Upper lobe of left lung (tissue), 6 donors: ENCODE results near the gene ARHGEF7. TPM values are rescaled to one million over a fixed set of nuclear protein-coding genes. Genes with fewer than 3 reads are reported as not detected.
"Not testable (repeated sequence)": the region's sequence is repeated elsewhere in the genome, so short reads cannot be mapped to it uniquely, and the experiment has no call there.

ENCODE experiments used
- ATAC-seq, 2 donors: fragments of 200-7000 bp; cut with Tn5 transposase; one replicate each; pipeline ENCODE4 v1.9.1; 2022; ENCODE audit warnings: mild to moderate bottlenecking in 2 of 2, moderate library complexity in 2 of 2; ENCODE audit not compliant: low FRiP score in 2 of 2
- DNase-seq, 2 donors: peaks; one replicate each; pipeline ENCODE4 v3.0.0-alpha.2; 2019 to 2020
- H3K27ac ChIP-seq, 4 donors: fragments of 200-600 bp; sonication (generic); one replicate each; pipeline ENCODE4 v1.5.1; 2016 to 2019
- H3K27me3 ChIP-seq, 4 donors: fragments of 200-600 bp; sonication (generic); one replicate each; pipeline ENCODE4 v1.5.1; 2017 to 2019
- H3K36me3 ChIP-seq, 4 donors: fragments of 200-600 bp; sonication (generic); one replicate each; pipeline ENCODE4 v1.5.1; 2016 to 2019
- H3K4me1 ChIP-seq, 4 donors: fragments of 200-600 bp; sonication (generic); one replicate each; pipeline ENCODE4 v1.5.1; 2018 to 2019
- H3K4me3 ChIP-seq, 4 donors: fragments of 200-600 bp; sonication (generic); one replicate each; pipeline ENCODE4 v1.5.1; 2017 to 2019; ENCODE audit warnings: mild to moderate bottlenecking in 2 of 4, moderate library complexity in 1 of 4
- H3K9me3 ChIP-seq, 4 donors: fragments of 200-600 bp; sonication (generic); one replicate each; pipeline ENCODE4 v1.5.1; 2018 to 2019
- EP300 ChIP-seq, 4 donors: sonication (generic); formaldehyde crosslinking; IDR thresholded peaks; one replicate each; pipeline ENCODE4 v1.5.1; 2017; ENCODE audit warnings: antibody characterized with exemption in 4 of 4, control low read depth in 2 of 4
- POLR2A ChIP-seq, 4 donors: fragments of 450-650 bp; IDR thresholded peaks; one replicate each; pipeline ENCODE4 v1.5.1; 2016 to 2017; ENCODE audit warnings: antibody characterized with exemption in 4 of 4, mild to moderate bottlenecking in 2 of 4
- POLR2AphosphoS5 ChIP-seq, 2 donors: sonication (generic); formaldehyde crosslinking; IDR thresholded peaks; one replicate each; pipeline ENCODE4 v1.5.1; 2017; ENCODE audit warnings: antibody characterized with exemption in 2 of 2
- WGBS, 2 donors: methylation state at CpG; one replicate each; pipeline ENCODE4 v1.1.5; 2017 to 2018; 5-methylcytosine and 5-hydroxymethylcytosine counted together
- total RNA-seq, 6 donors: library from RNA; depleted of rRNA in 4 of 6; stranded (reverse); fragments of >200 nt in 4 of 6; gene quantifications; one replicate each; pipeline versions ENCODE4 v1.1.0 to v1.2.1, GENCODE V29; 2016 to 2021
- TF ChIP-seq, protein P1 (sequence below), 6 experiments: fragments of 450-650 bp in 4 of 6; fragments of 200-600 bp in 2 of 6; sonication (generic) in 2 of 6; IDR thresholded peaks; one replicate each; pipeline ENCODE4 v1.5.1; 2016 to 2019; ENCODE audit warnings: antibody characterized with exemption in 6 of 6
- donor health status: DM: no; HTN: no; CAD: no; lungs with moderate emphysema.
- donor health status: DM: no; HTN: yes; CAD: no; lungs with severe emphysema.

Gene ARHGEF7
- total RNA-seq, 6 donors from 2014 or later = 50.3 to 130 (median 67.4) TPM

- Histone ChIP-seq H3K27me3 (no peaks in the 10 kb centered on the region), H3K4me1 (no peaks in the 10 kb centered on the region), H3K36me3 (peaks cover 0 to 53% (median 23%) of the 10 kb centered on the region in 4 donors), H3K4me3 (no peak overlapping the region), H3K9me3 (no peaks in the 10 kb centered on the region), H3K27ac (no peak overlapping the region)
- WGBS, 2 donors = 76 to 78% methylated on average over 1 of the region's 1 CpG
- DNase-seq (no peak), ATAC-seq (no peak)
- no peak for TF ChIP-seq EP300 (IDR thresholded peaks at IDR 0.05)
- TF ChIP-seq, protein P1, sequence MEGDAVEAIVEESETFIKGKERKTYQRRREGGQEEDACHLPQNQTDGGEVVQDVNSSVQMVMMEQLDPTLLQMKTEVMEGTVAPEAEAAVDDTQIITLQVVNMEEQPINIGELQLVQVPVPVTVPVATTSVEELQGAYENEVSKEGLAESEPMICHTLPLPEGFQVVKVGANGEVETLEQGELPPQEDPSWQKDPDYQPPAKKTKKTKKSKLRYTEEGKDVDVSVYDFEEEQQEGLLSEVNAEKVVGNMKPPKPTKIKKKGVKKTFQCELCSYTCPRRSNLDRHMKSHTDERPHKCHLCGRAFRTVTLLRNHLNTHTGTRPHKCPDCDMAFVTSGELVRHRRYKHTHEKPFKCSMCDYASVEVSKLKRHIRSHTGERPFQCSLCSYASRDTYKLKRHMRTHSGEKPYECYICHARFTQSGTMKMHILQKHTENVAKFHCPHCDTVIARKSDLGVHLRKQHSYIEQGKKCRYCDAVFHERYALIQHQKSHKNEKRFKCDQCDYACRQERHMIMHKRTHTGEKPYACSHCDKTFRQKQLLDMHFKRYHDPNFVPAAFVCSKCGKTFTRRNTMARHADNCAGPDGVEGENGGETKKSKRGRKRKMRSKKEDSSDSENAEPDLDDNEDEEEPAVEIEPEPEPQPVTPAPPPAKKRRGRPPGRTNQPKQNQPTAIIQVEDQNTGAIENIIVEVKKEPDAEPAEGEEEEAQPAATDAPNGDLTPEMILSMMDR (IDR thresholded peaks at IDR 0.05) = no peak
- no peak for TF ChIP-seq POLR2AphosphoS5 (IDR thresholded peaks at IDR 0.05)
- TF ChIP-seq POLR2A (IDR thresholded peaks at IDR 0.05) = no peak
Observed at GRCh38 chr13:111256946-111257345, 141.8 kb downstream of the ARHGEF7 start.

DNA sequence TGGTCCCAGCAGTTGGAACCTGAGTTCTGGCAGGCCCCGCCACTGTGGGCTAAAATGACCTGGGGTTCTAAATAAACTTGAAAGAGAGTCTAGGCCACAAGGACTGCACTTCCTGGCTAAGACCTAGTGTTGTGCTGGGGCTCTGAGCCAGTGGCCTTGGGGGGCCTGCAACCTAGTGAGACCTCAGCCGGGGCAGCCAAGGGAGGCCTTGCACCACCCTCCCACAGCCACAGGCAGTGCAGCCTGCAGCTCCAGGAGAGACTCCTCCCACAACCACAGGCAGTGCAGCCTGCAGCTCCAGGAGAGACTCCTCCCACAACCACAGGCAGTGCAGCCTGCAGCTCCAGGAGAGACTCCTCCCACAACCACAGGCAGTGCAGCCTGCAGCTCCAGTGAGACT, 142.8 kb downstream of the ARHGEF7 start:
- WGBS, 2 donors = 100% methylated on average over 1 of the region's 2 CpGs
- H3K27ac ChIP-seq, H3K27me3 ChIP-seq, H3K4me1 ChIP-seq, H3K4me3 ChIP-seq, H3K9me3 ChIP-seq, ATAC-seq: not testable (repeated sequence)
- DNase-seq = peak in 1 of 2 donors; percentile 21
- peaks cover 0 to 49% (median 23%) of the 10 kb centered on the region in 4 donors for H3K36me3 ChIP-seq

GRCh38 chr13:111258637-111259036, 143.5 kb downstream of the ARHGEF7 start:
- H3K9me3 ChIP-seq = no peaks in the 10 kb centered on the region
- H3K4me3 ChIP-seq = no peak overlapping the region
- H3K27ac ChIP-seq = no peak overlapping the region
- no peak for TF ChIP-seq POLR2AphosphoS5 (IDR thresholded peaks at IDR 0.05)
- no peak for TF ChIP-seq EP300 (IDR thresholded peaks at IDR 0.05)
- no peak for TF ChIP-seq POLR2A (IDR thresholded peaks at IDR 0.05)
- TF ChIP-seq, protein P1 (IDR thresholded peaks at IDR 0.05) = no peak
- 86 to 98% methylated on average over 1 to 3 of the region's 3 CpGs for WGBS, 2 donors
- H3K27me3 ChIP-seq = no peaks in the 10 kb centered on the region
- DNase-seq = no peak
- no peak for ATAC-seq
- H3K36me3 ChIP-seq = peaks cover 0 to 44% (median 23%) of the 10 kb centered on the region in 4 donors
- no peaks in the 10 kb centered on the region for H3K4me1 ChIP-seq

DNA sequence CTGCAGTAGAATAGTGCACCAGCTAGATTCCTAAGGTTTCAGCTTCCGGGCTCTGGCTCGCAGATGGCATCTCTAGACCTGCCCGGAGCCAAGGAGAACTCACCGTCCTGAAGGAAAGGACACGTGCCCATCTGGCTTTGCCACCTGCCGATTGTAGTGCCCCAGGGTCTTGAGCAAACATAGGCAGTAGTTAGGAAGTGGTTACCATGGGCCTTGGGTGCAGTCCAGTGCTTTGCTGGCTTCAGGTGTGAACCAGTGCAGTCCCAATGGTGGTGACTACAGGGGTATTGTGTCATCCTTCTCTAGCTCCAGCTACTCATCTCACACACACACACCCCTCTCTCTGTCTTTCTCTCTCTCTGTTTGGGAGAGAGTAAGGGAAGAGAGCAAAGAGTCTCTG, 143.9 kb downstream of the ARHGEF7 start:
- no peak overlapping the region for H3K4me3 ChIP-seq
- ATAC-seq = no peak

DNA sequence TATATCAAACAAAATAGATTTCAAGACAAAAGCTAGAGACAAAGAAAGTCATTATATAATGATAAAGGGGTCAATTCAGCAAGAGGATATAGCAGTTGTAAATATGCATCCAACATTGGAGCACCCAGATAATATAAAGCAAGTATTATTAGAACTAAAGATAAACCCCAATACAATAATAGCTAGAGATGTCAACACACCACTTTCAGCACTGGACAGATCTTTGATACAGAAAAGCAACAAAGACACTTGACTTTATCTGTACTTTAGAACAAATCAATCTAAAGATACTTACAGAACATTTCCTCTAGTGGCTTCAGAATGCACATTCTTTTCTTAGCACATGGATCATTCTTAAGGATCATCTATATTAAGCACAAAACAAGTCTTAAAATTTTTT, 146.2 kb downstream of the ARHGEF7 start:
- Histone ChIP-seq H3K36me3 (peaks cover 0 to 36% (median 24%) of the 10 kb centered on the region in 4 donors), H3K4me1 (no peaks in the 10 kb centered on the region), H3K27ac (no peak overlapping the region), H3K9me3 (no peaks in the 10 kb centered on the region), H3K27me3 (no peaks in the 10 kb centered on the region), H3K4me3 (no peak overlapping the region)
- no peak for DNase-seq
- ATAC-seq = no peak
- TF ChIP-seq EP300 (IDR thresholded peaks at IDR 0.05) = no peak
- TF ChIP-seq, protein P1 (IDR thresholded peaks at IDR 0.05) = no peak
- no peak for TF ChIP-seq POLR2AphosphoS5 (IDR thresholded peaks at IDR 0.05)
- TF ChIP-seq POLR2A (IDR thresholded peaks at IDR 0.05) = no peak

More for the DNA sequence above, 143.9 kb downstream of the ARHGEF7 start:
- Histone ChIP-seq H3K36me3 (peaks cover 0 to 40% (median 23%) of the 10 kb centered on the region in 4 donors), H3K4me1 (no peaks in the 10 kb centered on the region), H3K27ac (no peak overlapping the region), H3K27me3 (no peaks in the 10 kb centered on the region), H3K9me3 (no peaks in the 10 kb centered on the region)
- TF ChIP-seq POLR2A (IDR thresholded peaks at IDR 0.05) (no peak), EP300 (IDR thresholded peaks at IDR 0.05) (no peak), POLR2AphosphoS5 (IDR thresholded peaks at IDR 0.05) (no peak)
- TF ChIP-seq, protein P1 (IDR thresholded peaks at IDR 0.05) = no peak
- WGBS, 2 donors = 100% methylated on average over 2 to 6 of the region's 6 CpGs
- no peak for DNase-seq
